HCT116 (cell line): Measurements from ENCODE around the gene VRK1.

Experiments
- TCF7L2 ChIP-seq: IDR thresholded peaks from 2 replicates; pipeline ENCODE4 v1.7.0; 2011; ENCODE audit warnings: borderline replicate concordance, inconsistent platforms; ENCODE audit not compliant: insufficient read depth, insufficient read length; ENCODE audit errors: extremely low read depth
- ZNF274 ChIP-seq: fragments of 200-500 bp; sonication (Bioruptor generic); IDR thresholded peaks from 2 replicates; pipeline ENCODE4 v1.6.1; 2014; ENCODE audit warnings: mild to moderate bottlenecking, low read depth, low read length, inconsistent platforms
- TF ChIP-seq, protein P1 (sequence below): IDR thresholded peaks from 2 replicates; pipeline ENCODE4 v1.6.1; 2012
- TF ChIP-seq, protein P2 (sequence below), 3 experiments: fragments of 200-600 bp in 1 of 3; sonication (generic) in 1 of 3; IDR thresholded peaks in 2 of 3; conservative IDR thresholded peaks in 1 of 3; 2 replicates each; pipeline ENCODE4 v1.5.1; 2012 to 2017; ENCODE audit warnings: low read depth in 2 of 3, low read length in 2 of 3, antibody characterized with exemption in 1 of 3, borderline replicate concordance in 1 of 3, control low read depth in 1 of 3, mild to moderate bottlenecking in 1 of 3, mixed read lengths in 1 of 3, mixed run types in 1 of 3, moderate library complexity in 1 of 3; ENCODE audit not compliant: insufficient read depth in 1 of 3

- no peak for TF ChIP-seq ZNF274
- TF ChIP-seq, protein P1, sequence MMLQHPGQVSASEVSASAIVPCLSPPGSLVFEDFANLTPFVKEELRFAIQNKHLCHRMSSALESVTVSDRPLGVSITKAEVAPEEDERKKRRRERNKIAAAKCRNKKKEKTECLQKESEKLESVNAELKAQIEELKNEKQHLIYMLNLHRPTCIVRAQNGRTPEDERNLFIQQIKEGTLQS: no peak
- TF ChIP-seq, protein P2, sequence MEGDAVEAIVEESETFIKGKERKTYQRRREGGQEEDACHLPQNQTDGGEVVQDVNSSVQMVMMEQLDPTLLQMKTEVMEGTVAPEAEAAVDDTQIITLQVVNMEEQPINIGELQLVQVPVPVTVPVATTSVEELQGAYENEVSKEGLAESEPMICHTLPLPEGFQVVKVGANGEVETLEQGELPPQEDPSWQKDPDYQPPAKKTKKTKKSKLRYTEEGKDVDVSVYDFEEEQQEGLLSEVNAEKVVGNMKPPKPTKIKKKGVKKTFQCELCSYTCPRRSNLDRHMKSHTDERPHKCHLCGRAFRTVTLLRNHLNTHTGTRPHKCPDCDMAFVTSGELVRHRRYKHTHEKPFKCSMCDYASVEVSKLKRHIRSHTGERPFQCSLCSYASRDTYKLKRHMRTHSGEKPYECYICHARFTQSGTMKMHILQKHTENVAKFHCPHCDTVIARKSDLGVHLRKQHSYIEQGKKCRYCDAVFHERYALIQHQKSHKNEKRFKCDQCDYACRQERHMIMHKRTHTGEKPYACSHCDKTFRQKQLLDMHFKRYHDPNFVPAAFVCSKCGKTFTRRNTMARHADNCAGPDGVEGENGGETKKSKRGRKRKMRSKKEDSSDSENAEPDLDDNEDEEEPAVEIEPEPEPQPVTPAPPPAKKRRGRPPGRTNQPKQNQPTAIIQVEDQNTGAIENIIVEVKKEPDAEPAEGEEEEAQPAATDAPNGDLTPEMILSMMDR (IDR thresholded peaks at IDR 0.05 in 2 of 3, conservative IDR thresholded peaks at IDR 0.05 in 1 of 3; ENCODE audit: borderline replicate concordance in 1 of 3, insufficient read depth in 1 of 3, low read depth in 2 of 3, low read length in 2 of 3): no peak
- TF ChIP-seq TCF7L2: no peak
Measured at GRCh38 chr14:96751505-96751904, 45.7 kb upstream of the VRK1 start.
